Epithelial cell of proximal tubule (primary cell): ENCODE results near the gene MYBL2. TPM values are rescaled to one million over a fixed set of nuclear protein-coding genes. Genes with fewer than 3 reads are reported as not detected.

Experiments used
- DNase-seq: peaks from one replicate; pipeline ENCODE4 v3.0.0-alpha.2; 2011; ENCODE audit warnings: low read depth
- H3K4me3 ChIP-seq: 2 replicates; pipeline ENCODE4 v1.5.1; 2011; ENCODE audit warnings: low read depth, mild to moderate bottlenecking, low read length
- total RNA-seq: library from RNA; depleted of rRNA; stranded (reverse); fragments of >200 nt; gene quantifications from 2 replicates; pipeline ENCODE4 v1.2.3, GENCODE V29; 2015
- TF ChIP-seq, protein P1 (sequence below): conservative IDR thresholded peaks from 2 replicates; pipeline ENCODE4 v1.5.1; 2012; ENCODE audit warnings: low read depth, mild to moderate bottlenecking, low read length

The MYBL2 gene
- total RNA-seq, 1 donor from 2014 or later = 77.0 TPM

DNA sequence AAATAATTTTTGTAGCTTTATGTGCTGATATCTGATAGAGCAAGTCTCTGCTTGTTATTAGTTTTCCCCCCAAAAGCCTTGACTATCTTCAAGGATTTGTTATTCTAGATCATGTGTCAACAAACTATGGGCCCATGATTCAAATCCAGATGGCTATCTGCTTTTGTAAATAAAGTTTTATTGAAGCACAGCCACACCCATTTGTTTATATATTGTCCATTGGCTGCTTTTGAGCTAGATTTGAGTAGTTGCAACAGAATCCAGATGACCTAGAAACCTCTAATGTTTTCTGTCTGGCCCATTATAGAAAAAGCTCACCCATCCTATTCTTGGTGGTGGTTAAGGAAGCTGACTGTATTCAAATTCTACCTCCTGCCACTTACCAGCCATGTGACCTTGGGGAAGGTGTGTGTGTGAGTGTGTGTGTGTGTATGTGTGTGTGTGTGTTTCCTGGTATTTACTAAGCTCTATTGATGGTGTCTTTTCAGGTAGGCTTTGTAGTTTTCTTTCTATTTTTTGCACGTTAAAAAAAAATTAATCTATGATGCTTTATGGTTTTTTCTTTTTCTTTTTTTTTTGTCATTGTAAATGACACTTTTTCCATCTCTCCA, 61.2 kb downstream of the MYBL2 start:
- TF ChIP-seq, protein P1, sequence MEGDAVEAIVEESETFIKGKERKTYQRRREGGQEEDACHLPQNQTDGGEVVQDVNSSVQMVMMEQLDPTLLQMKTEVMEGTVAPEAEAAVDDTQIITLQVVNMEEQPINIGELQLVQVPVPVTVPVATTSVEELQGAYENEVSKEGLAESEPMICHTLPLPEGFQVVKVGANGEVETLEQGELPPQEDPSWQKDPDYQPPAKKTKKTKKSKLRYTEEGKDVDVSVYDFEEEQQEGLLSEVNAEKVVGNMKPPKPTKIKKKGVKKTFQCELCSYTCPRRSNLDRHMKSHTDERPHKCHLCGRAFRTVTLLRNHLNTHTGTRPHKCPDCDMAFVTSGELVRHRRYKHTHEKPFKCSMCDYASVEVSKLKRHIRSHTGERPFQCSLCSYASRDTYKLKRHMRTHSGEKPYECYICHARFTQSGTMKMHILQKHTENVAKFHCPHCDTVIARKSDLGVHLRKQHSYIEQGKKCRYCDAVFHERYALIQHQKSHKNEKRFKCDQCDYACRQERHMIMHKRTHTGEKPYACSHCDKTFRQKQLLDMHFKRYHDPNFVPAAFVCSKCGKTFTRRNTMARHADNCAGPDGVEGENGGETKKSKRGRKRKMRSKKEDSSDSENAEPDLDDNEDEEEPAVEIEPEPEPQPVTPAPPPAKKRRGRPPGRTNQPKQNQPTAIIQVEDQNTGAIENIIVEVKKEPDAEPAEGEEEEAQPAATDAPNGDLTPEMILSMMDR = no peak
- H3K4me3 ChIP-seq = no peak overlapping the region
- DNase-seq = no peak

GRCh38 chr20:43728686-43729255, 61.9 kb downstream of the MYBL2 start:
- DNase-seq = no peak
- TF ChIP-seq, protein P1 = no peak
- H3K4me3 ChIP-seq = no peak overlapping the region

DNA sequence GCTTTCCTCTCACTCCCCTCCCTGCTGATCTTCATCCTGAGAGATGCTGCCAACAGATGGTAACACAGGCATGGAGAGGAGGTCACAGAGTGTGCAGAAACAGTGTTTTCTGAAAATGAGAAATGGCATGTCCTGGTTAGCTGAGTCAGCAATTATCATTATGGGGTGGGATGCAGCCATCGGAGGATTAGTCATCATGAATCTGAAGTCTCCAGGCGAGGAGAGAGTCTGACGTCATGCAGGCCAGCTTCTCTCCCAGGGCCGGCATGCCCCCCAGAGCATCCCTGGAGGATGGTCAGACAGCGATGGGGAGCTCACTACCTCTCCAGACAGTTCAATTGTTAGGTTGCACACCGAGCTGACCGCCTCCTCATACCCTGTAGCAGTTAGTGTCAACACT, 64.6 kb downstream of the MYBL2 start:
- no peak for DNase-seq
- H3K4me3 ChIP-seq = no peak overlapping the region
- TF ChIP-seq, protein P1 = no peak

DNA sequence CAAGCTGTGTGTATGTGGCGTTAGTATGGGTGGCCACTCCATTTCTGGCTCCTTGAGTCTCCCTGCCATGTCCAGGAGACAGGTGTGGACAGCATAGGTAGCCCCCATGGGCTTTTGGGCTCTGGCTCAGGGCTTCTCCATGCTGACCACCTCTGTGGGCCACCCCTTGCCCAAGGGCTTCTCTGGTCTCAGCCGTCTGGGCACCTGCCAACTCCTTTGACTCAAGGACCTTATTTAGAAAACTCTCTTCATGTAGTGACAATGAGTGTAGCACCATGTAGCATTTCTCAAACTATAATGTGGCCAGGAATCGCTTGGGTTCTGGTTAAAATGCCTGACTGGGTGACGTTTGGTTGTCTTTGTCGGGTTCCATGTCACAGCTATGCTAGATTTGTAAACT, 65.0 kb downstream of the MYBL2 start:
- TF ChIP-seq, protein P1 = no peak
- H3K4me3 ChIP-seq = no peak overlapping the region
- DNase-seq = no peak

GRCh38 chr20:43736588-43737158, 69.8 kb downstream of the MYBL2 start:
- TF ChIP-seq, protein P1 = no peak
- H3K4me3 ChIP-seq = no peak overlapping the region
- DNase-seq = no peak

DNA sequence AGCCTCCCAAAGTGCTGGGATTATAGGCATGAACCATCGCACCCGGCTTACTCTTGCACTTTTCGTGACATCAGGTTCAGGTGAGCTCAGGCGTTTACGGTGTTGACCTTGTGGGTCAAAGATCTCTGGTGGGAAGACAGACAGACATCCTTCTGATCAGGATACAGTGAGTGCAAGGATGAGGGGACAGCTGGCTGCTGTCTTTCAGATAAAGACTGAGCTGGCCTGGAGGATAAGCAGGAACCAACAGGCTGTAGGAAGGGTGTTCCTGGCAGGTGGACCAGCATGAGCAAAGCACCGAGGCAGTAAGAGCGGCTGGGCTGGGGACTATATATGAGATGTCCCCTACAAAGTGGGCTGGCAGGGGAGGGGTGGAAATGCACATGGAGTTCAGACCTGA, 71.0 kb downstream of the MYBL2 start:
- H3K4me3 ChIP-seq = no peak overlapping the region
- TF ChIP-seq, protein P1 = no peak
- no peak for DNase-seq
